ENCODE results near the gene KRT8.
A peak's percentile ranks its signal among the peaks of the same experiment; 100 is the strongest.
"Not testable (repeated sequence)": the region's sequence is repeated elsewhere in the genome, so short reads cannot be mapped to it uniquely, and the experiment has no call there.

KRT8 gene

DNA sequence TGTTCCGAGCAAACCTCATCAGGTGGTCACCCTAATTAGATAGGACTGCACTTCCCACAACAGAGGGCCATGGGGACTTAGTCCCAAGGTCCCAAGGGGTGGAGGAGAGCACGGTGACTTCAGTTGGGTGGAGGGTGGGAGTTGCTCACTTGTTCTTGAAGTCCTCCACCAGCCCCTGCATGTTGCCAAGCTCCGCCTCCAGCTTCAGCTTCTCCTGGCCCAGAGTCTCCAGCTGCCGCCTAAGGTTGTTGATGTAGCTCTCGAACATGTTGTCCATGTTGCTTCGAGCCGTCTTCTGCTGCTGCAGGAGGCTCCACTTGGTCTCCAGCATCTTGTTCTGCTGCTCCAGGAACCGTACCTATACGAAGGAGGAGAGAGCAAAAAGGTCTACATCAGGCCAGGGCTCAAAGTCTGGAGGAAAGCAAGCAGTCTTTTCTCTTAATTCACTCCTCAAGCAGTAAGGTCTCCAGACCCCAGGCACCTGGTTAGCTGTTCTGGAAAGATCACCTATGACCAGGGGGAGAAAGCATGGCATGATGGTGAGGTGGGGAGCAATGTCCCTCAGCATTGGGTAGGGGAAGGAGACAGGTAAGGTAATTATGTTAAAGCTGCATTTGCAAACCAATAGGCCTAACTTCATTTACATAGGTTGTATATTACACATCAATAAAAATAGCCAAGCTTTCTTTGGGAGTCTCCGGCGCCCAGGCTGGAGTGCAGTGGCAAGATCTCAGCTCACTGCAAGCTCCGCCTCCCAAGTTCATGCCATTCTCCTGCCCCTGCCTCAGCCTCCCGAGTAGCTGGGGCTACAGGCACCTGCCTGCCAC lies 2.9 kb downstream of the KRT8 start:
- no peak for DNase-seq

DNA sequence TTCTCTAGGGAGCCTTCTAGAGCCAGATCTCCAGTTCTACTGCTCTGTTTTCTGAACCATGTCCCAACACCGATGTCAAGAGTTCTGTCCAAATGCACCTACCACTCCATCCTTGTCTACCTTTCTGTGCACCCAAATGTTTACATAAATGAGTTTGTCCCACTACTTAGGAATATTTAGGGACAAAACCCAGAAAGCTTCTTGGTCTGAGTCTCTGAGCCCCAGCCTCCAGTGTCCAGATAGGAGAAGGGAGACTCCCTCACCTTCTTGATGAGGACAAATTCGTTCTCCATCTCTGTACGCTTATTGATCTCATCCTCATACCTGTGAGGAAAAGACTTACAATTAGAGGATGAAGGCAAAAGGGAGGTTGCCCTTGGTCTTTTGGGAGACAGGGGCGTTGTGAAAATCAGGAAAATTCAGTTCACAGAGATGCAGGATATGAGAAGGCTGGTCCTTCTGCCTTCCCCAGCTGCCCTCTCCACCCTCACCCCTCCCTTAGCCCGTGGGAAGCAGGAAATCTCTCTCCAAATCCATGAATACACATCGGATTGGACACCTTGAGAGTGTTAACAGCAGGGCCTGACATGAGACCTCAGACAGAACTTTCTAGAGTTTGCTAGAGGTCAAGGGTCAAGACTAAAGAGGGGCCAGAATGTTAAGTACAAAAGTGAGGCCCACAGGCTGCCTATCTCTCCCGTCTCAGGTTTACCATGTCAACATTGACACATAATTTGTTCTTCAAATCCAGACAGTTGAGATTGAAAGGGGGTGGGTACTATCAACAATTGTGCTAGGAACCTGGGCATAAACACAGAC lies 3.8 kb downstream of the KRT8 start:
- no peak for DNase-seq

DNA sequence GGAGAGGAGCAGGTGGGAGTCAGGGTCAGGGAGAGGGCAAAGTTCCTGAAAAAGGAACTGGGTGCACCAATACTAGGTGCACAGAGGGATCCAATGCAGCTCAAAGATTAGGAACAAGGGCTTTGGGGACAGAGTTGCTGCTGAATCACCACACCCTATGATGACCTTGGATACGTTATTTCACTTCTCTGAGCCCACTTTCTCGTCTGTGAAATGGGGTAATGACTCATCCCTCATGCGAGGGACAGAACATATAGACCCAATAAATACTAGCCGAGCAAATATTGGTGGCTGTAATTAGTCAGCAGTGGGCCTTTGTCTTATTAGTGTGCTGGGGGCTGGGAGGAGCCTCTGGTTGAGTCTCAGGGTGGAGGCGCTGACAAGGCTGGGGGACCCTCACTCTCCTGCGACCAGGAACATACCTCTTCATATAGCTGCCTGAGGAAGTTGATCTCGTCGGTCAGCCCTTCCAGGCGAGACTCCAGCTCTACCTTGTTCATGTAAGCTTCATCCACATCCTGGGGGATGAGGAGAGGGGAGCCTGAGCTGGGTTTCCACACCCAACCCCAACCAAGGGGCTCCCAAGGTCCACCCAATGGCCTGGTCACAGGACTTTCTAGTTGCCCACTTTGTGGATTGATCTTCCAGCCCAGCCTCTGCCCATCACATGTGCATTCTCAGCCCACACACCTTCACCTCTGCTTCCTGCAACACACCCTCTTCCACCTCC lies 4.5 kb downstream of the KRT8 start:
- no peak for DNase-seq

GRCh38 chr12:52899338-52900035 lies 5.4 kb downstream of the KRT8 start:
- no peak for DNase-seq

DNA sequence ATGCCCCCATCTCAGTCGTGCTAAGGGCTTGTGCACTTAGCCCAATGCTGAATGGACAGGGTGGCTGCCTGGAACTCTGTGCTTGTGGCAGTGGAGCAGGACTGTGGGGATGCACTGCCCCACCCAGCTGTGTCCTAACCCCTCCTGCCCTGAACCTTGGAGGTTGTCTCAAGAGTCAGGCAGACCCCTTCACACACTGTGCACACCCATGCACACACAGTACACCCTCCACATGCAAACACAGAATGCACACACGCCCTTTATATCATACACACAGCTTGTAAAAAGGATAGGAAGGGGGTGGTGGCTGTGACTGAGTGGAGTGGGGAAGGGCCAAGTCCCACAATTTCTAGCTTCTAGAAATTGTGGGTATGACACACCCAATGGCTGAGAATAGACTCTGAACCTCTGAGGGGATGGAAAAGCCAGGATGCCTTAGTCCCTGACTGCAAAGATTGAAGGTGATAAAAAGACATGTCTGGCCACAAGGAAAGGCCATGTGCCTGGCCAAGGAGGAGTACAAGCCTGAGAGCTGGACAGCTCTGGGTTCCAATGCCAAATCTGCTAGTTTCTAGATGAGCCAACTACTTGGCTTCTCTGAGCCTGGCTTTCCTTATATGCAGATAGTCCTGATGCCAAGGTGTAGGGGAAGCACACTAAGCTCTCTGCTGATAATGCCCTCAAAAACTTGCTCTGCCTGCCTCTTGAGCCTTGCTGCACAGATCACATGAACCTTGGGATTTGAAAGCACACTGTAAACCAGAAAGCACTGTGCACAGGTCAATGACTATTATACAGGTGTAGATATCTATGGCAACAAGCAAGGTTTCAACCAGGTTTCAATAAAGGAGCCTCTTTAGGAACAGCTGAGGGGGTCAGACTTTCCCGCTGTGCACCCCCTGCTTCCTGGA lies 8.4 kb downstream of the KRT8 start:
- no peak for DNase-seq

DNA sequence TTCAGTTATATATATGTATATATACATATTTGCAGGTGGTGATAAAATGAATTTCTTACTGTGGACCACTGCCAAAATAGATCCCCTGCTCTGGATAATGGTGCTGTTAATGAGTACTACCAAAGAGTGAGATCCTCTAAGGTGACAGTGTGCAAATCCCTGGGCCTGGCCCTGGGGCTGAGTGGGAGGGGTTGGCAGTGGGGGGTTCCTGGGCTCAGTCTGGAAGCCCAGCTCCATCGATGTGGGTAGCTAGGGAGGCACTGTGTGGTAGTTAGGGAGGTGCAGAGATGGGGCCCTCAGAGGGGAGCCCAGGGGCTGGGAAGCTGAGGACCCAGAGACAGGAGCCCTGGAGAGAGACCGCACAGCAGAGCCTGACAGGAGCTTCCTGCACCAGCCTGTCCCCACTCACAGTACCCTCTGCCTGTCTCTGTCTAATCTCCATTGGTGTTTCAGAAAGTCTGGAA lies 9.1 kb downstream of the KRT8 start:
- DNase-seq = no peak

DNA sequence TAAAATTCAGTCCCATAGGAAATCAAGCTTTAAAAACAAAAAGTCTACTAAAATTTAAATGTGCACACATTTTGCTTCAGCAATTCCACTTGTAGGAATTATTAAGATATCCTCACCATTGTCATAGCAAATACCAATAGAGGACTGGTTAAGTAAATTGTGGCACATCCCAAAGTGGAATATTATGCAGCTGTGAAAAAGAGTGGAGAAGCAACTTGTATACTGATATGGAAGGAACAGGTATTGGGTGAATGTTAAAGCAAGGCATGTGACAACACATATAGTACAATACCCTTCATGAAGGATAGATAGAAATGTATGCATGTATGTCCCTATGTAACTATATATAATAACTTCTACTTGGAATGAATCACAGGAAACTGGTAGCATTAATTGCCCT lies 11.9 kb downstream of the KRT8 start:
- no peak for DNase-seq

GRCh38 chr12:52892207-52892852 lies 12.5 kb downstream of the KRT8 start:
- no peak for DNase-seq

DNA sequence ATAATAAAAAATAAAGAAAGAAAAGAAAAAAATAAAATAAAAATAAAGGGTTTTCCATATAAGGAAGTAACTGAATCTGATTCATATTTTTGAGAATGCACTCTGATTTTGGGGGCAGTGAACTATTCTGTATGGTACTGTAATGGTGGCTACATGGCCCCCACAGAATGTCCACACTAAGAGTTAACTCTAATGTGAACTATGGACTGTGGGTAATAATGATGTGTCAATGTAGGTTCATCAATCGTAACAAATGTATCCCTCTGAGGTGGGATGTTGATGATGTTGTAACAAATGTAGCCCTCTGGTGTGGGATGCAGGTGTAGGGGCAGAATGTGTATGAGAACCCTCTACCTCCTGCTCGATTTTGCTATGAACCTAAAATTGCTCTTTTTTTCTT lies 13.8 kb downstream of the KRT8 start:
- DNase-seq = no peak

DNA sequence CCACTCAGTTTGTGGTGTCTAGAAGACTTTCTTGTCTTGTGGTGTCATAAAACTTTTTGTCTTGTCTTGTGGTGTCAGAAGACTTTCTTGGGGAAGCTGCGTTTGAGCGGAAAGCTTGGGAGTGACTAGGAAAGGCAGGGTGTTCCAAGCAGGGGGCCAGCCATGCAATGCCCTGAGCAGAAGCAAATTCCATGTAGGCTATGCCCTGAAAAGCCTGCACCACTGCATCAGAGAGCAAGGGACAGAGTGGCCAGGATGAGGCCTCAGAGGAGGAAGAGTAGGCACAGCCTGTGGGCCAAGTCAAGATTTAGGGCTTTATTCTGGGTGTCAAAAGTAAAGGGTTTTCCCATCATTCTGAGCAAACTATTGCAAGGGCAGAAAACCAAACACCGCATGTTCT lies 14.5 kb downstream of the KRT8 start:
- no peak for DNase-seq

DNA sequence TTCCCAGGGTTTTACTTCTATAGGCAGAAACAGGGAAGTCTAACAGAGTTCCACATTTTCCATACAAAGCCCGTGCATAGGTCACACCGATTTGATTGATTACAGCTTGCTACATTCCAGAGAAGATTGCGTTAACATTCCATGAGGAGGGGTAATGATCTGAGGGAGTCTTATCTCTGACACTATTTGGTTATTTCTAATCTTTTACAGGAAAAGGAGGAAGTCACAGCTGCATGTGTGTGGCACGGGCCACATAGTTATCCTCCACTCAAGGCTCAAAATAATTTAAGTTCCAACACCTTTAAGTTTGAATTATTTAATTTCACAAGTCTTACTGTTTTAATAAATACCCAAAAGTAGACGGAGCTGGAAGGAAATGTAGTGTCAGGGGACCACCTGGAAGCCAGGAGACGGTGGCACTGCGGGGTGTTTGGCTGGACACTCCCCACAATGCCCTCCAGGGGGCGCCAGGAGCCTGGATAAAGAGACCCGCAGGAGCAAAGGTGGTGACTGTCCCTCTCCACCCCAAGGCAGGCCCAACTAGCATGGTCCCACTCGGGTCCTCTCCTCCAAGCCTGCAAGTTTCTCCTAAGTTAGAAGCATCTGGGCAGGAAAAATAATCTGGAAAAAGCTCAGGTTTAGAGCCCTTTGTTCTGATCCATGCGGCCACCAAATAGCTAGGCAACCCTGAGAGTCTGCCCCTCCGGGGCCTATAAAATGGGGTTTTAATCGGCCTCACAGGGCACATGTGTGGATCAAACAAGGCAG lies 20.2 kb downstream of the KRT8 start:
- peak; percentile 76 for DNase-seq

DNA sequence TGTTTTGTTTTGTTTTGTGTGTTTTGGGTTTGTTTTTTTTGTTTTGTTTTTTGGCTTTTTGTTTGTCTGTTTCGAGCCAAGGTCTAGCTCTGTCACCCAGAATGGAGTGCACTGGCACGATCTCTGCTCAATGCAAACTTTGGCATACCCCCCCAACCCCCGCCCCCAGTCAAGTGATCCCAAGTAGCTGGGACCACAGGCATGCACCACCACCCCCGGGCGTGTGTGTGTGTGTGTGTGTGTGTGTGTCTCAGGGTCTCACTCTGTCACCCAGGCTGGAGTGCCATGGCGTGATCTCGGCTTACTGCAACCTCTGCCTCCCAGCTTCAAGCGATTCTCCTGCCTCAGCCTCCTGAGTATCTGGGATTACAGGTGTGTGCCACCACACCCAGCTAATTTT lies 24.4 kb downstream of the KRT8 start:
- DNase-seq = not testable (repeated sequence)

DNA sequence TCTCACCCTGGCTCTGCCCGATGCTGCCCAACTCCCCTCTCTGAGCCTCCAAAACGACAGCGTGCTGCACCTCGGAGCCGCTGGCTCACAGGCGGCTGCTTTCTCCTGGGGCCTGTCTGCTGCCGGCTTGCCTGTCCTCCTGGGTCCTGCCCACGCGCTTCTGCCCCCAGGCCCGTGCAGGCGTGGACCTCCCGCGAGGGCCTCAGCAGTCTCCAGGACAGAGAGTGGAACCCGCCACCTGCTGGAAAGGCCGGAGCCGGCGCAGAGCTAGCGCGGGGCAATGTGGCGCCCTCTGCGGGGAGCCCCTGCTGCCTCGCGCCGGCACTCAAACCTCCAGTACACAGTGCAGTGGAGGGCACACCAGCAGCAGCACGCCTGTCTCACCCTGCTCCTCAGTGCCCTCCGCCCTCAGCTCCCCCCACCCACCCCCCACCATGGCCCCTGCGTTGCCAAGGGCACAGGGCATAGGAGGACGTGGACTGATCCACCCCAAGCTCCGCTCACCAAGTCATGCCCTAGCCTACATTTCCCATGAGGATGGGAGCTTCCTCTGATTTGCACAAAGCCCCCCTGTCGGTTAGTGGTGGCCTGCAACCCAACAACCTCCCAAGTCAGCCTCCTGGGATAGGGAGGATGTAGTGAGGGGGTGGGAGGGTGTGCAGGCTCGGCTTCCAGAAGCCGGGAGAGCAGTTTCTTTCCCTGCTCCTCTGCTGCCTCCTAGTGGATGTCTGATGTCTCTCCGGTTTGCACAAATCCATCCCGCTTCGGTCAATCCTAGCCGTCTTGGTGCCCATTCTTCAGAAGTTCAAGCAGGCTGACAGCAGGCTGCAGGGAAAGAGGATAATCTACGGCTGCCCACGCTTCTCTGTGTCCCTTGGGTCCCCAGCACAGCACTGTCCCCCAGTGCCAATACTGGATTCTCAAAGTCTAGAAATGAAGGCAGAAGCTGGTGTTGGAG lies 25.2 kb downstream of the KRT8 start:
- DNase-seq = peak; percentile 67

DNA sequence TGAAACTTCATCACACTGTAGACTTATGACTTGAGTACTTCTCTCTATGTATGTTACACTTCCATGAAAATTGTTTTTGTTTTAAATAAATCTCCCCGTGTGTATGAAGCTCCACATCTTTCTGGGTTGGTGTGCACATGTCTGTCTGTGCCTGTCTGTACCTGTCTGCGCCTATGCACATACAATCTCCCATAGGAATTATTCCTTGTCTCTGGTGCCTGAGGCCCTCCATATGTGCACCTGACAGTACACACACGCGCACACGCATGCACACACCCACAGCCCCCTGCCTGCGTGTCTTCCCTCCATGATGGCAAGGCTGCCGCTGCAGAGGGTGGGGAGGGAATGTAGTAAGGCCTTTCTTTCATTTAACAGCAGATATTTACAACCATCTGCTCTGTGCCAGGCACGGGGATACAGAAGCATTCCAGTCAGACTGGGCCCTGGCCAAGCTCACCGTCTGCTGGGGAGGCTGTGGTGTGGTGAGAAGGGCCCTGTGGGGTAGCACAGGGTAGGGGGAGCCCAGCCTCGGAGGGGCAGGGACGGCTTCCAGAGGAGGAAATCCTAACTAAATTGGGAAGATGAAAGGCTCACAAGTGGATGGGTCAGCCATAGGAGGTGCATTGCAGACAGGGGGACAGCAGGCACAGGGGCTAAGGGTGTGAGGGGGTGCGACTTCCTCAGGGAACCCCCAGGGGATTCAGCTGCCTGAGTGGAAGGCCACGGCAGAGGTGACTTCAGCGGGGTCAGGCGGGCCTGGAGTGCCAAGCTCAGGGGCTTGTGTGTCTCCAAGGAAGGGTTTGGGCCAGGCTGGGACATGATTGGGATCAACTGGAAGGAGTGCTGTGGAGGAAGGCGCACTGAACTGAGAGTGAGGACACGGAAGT lies 26.1 kb downstream of the KRT8 start:
- no peak for DNase-seq

DNA sequence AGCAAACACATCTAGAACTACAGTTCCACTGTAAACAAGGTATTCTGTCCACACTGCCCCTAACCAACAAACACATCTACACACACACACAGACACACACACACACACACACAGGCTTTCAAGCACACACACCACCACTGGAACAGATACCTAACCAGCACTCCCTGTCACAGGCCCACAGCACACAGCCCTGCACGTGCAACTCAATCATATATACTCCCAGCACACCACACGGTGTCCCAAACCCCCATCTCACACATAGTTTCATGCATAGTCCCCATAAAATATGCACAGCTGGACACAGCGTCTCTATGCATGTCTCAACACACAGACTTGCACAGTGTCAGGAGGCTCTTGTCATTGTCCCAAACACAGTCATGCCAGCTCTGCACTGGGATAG lies 27.6 kb downstream of the KRT8 start:
- DNase-seq = no peak

DNA sequence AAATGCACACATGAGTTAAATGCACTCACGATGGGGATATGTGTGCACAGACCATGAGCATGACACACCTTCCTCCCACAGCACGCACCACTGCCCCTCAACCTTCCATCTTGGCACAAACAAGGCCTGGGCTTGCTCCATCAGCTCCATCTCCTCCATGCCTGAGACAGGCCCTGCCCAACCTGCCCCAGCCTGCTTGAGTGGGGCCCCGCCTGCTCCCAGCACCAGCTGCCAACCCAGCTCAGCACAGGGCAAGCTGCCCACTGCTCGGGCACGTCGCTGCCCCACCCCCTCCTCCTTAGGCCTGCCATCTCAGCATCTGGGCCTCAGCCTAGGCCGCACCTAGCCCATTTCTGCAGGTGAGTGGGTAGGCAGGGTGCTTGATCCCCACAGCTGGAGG lies 28.5 kb downstream of the KRT8 start:
- no peak for DNase-seq

- DNase-seq = no peak
Measured at GRCh38 chr12:52874573-52875435, 30.1 kb downstream of the KRT8 start.

Data from CD4-positive, alpha-beta T cell treated with Interleukin-10 for 1 hour (primary cell).